ENCODE measurements around the gene MICAL1.

DNA sequence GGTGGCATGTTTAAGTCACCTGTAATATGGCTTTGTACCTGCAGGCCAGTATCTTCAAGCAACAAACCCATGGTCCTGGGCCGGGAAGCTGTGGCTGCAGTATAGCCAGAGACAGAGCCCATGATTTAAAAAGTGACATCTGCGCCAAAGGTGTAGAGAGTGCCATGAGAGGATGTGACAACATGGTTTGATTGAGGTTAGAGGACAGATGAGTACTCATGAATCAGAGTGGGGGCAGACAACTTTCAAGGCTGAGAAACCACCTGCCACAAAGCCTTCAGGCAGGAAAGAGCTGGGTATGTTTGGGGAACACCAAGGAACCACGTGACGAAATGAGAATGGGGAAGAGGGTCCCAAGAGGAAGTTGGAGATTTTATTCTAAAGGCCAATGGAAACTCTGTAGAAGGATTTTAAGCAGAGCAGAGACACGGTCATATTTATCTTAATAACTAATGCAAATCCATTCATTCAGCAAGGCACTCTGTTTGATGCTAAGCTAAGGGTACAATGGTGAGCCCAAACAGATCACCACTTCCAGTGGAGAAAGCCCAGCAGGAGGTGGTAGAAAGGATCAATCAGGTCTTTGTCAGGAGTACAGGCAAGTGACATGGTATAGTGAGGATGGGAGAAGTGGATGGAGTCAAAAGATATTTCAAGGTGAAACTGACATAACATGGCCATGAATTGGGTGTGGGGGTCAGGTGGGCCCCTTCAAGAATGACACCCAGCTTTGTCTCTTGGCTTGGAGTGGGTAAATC, 3.4 kb upstream of the MICAL1 start:
- TF ChIP-seq CTCF (IDR thresholded peaks at IDR 0.05; ENCODE audit: low read length) (no peak), EZH2 (optimal IDR thresholded peaks at IDR 0.05; ENCODE audit: low read depth, low read length) (no peak), EZH2phosphoT487 (IDR thresholded peaks at IDR 0.05; ENCODE audit: low read length) (no peak)

All from MM.1S (cell line).